HEK293 (cell line): ENCODE data around the gene CHMP5.

Experiments used
- CTCF ChIA-PET: fragments of 350-600 bp; formaldehyde crosslinking; extraction: SDS; loops from one replicate; lab custom pipeline; 2021; ENCODE audit warnings: antibody characterized with exemption; lab: Yijun Ruan, JAX
- POLR2A ChIA-PET: fragments of 300-600 bp; formaldehyde crosslinking; extraction: SDS; loops from one replicate; lab custom pipeline; 2020; ENCODE audit warnings: antibody characterized with exemption, inconsistent platforms; lab: Yijun Ruan, JAX
- H3K27ac ChIP-seq: fragments of 200-500 bp; sonication (Bioruptor generic); 2 replicates; pipeline ENCODE4 v1.5.1; 2014; ENCODE audit warnings: low read depth, low read length, control low read depth, inconsistent platforms; ENCODE audit errors: extremely low read depth
- H3K36me3 ChIP-seq, 2 experiments: fragments of 200-500 bp in 1 of 2; sonication (Bioruptor generic) in 1 of 2; 1 replicate in 1 of 2; 2 replicates in 1 of 2; pipeline ENCODE4 v1.5.1; 2014 to 2017; ENCODE audit warnings: inconsistent platforms in 2 of 2, low read length in 2 of 2; ENCODE audit not compliant: control insufficient read depth in 2 of 2, insufficient read depth in 1 of 2
- H3K4me1 ChIP-seq: fragments of 200-500 bp; sonication (Bioruptor generic); 2 replicates; pipeline ENCODE4 v1.5.1; 2014; ENCODE audit warnings: mild to moderate bottlenecking, low read length, inconsistent platforms; ENCODE audit not compliant: control insufficient read depth, insufficient read depth
- H3K4me3 ChIP-seq: 2 replicates; pipeline ENCODE4 v1.5.1; 2011; ENCODE audit warnings: low read depth, mild to moderate bottlenecking, control low read depth, low read length, moderate library complexity
- H3K9me3 ChIP-seq: fragments of 200-500 bp; sonication (Bioruptor generic); 2 replicates; pipeline ENCODE4 v1.5.1; 2014; ENCODE audit warnings: low read depth, low read length, inconsistent platforms; ENCODE audit not compliant: control insufficient read depth, insufficient read depth
- EGR2 ChIP-seq: fragments of 450-650 bp; formaldehyde crosslinking; IDR thresholded peaks from 2 replicates; pipeline ENCODE4 v1.5.1; 2016; ENCODE audit warnings: low read depth, missing biosample characterization, missing genetic modification characterization
- GFI1B ChIP-seq: fragments of 450-650 bp; formaldehyde crosslinking; IDR thresholded peaks from 2 replicates; pipeline ENCODE4 v1.5.1; 2016; ENCODE audit warnings: missing biosample characterization, missing genetic modification characterization
- GLIS2 ChIP-seq: fragments of 450-650 bp; formaldehyde crosslinking; IDR thresholded peaks from 2 replicates; pipeline ENCODE4 v1.5.1; 2016; ENCODE audit warnings: missing biosample characterization, missing genetic modification characterization
- HOXC10 ChIP-seq: sonication (generic); formaldehyde crosslinking; IDR thresholded peaks from 2 replicates; pipeline ENCODE4 v1.8.1; 2023; ENCODE audit warnings: mild to moderate bottlenecking, missing genetic modification reagents
- KLF17 ChIP-seq: fragments of 450-650 bp; formaldehyde crosslinking; IDR thresholded peaks from 2 replicates; pipeline ENCODE4 v1.5.1; 2016; ENCODE audit warnings: missing biosample characterization, missing genetic modification characterization
- ZNF138 ChIP-seq: fragments of 450-650 bp; formaldehyde crosslinking; IDR thresholded peaks from 2 replicates; pipeline ENCODE4 v1.5.1; 2016; ENCODE audit warnings: missing biosample characterization, missing genetic modification characterization, borderline replicate concordance
- ZNF266 ChIP-seq: fragments of 450-650 bp; formaldehyde crosslinking; IDR thresholded peaks from 2 replicates; pipeline ENCODE4 v1.5.1; 2016; ENCODE audit warnings: missing biosample characterization, missing genetic modification characterization, low read depth
- ZNF280D ChIP-seq: fragments of 450-650 bp; formaldehyde crosslinking; IDR thresholded peaks from 2 replicates; pipeline ENCODE4 v1.5.1; 2016; ENCODE audit warnings: missing biosample characterization, missing genetic modification characterization
- ZNF350 ChIP-seq: fragments of 450-650 bp; formaldehyde crosslinking; IDR thresholded peaks from 2 replicates; pipeline ENCODE4 v1.5.0; 2017; ENCODE audit warnings: missing biosample characterization, mild to moderate bottlenecking, missing genetic modification characterization
- ZNF449 ChIP-seq: fragments of 450-650 bp; formaldehyde crosslinking; IDR thresholded peaks from 2 replicates; pipeline ENCODE4 v1.5.1; 2017; ENCODE audit warnings: missing biosample characterization, mild to moderate bottlenecking, missing genetic modification characterization, moderate library complexity
- ZNF621 ChIP-seq: fragments of 450-650 bp; formaldehyde crosslinking; IDR thresholded peaks from 2 replicates; pipeline ENCODE4 v1.5.1; 2017; ENCODE audit warnings: missing biosample characterization, missing genetic modification characterization
- ZNF664 ChIP-seq: fragments of 450-650 bp; formaldehyde crosslinking; IDR thresholded peaks from 2 replicates; pipeline ENCODE4 v1.5.1; 2016; ENCODE audit warnings: missing biosample characterization, missing genetic modification characterization
- ZNF670 ChIP-seq: fragments of 450-650 bp; formaldehyde crosslinking; IDR thresholded peaks from 2 replicates; pipeline ENCODE4 v1.5.1; 2016; ENCODE audit warnings: missing biosample characterization, missing genetic modification characterization, low read depth
- ZNF692 ChIP-seq: fragments of 450-650 bp; formaldehyde crosslinking; IDR thresholded peaks from 2 replicates; pipeline ENCODE4 v1.5.1; 2016; ENCODE audit warnings: missing biosample characterization, missing genetic modification characterization
- ZNF785 ChIP-seq: fragments of 450-650 bp; formaldehyde crosslinking; IDR thresholded peaks from 2 replicates; pipeline ENCODE4 v1.5.1; 2016; ENCODE audit warnings: missing biosample characterization, missing genetic modification characterization
- ZSCAN30 ChIP-seq: fragments of 450-650 bp; IDR thresholded peaks from 2 replicates; pipeline ENCODE4 v1.5.1; 2018; ENCODE audit warnings: missing biosample characterization, mild to moderate bottlenecking, missing genetic modification characterization, moderate library complexity

The CHMP5 gene

GRCh38 chr9:33242609-33243134 is 22.2 kb upstream of the CHMP5 start:
- ChIA-PET CTCF (interaction anchor here (0.6 kb wide), 1 partner anchor 768 kb away, joined by 3 read pairs; no protein-coding TSS in a partner anchor), POLR2A (interaction anchor here (0.6 kb wide), 1 partner anchor 206 kb away, joined by 3 read pairs; no protein-coding TSS in a partner anchor)
- TF ChIP-seq GLIS2 (tag by site-specific recombination), result no peak
- Histone ChIP-seq H3K36me3 (peaks cover 0 to 2% of the 10 kb centered on the region in 2 experiments; a peak in 1 of 3 replicates), H3K9me3 (no peaks in the 10 kb centered on the region), H3K27ac (no peak overlapping the region), H3K4me3 (no peak overlapping the region), H3K4me1 (peaks cover 5% of the 10 kb centered on the region)

- no peak for TF ChIP-seq KLF17 (tag by site-specific recombination)
- no peak for TF ChIP-seq ZNF670
- no peak for TF ChIP-seq ZNF266 (tag by site-specific recombination)
- TF ChIP-seq HOXC10 (CRISPR knock-in tag), result no peak
- TF ChIP-seq EGR2 (tag by site-specific recombination), result no peak
- no peak for TF ChIP-seq ZNF350 (tag by site-specific recombination)
- no peak for TF ChIP-seq ZNF664 (tag by site-specific recombination)
- TF ChIP-seq ZNF692 (tag by site-specific recombination), result no peak
- TF ChIP-seq ZNF785, result no peak
- TF ChIP-seq ZNF138 (tag by site-specific recombination), result no peak
- Histone ChIP-seq H3K27ac (no peak overlapping the region), H3K4me1 (peaks cover 5% of the 10 kb centered on the region), H3K9me3 (no peaks in the 10 kb centered on the region), H3K36me3 (peaks cover 0 to 12% of the 10 kb centered on the region in 2 experiments; a peak in 2 of 3 replicates), H3K4me3 (no peak overlapping the region)
- ChIA-PET POLR2A (no interaction called here), CTCF (interaction anchor here (1.1 to 1.2 kb wide), 2 partner anchors 18 to 164 kb away, joined by 3 to 5 read pairs; no protein-coding TSS in a partner anchor)
Observed at GRCh38 chr9:33244137-33244784, 20.6 kb upstream of the CHMP5 start.

- H3K36me3 ChIP-seq, result peaks cover 0 to 23% of the 10 kb centered on the region in 2 experiments; a peak in 2 of 3 replicates
- no peak overlapping the region for H3K4me3 ChIP-seq
- POLR2A ChIA-PET, result no interaction called here
- H3K9me3 ChIP-seq, result no peaks in the 10 kb centered on the region
- H3K27ac ChIP-seq, result no peak overlapping the region
- H3K4me1 ChIP-seq, result no peaks in the 10 kb centered on the region
- CTCF ChIA-PET, result no interaction called here
- TF ChIP-seq ZSCAN30 (no peak), KLF17 (tag by site-specific recombination) (no peak), ZNF449 (tag by site-specific recombination) (no peak), ZNF621 (tag by site-specific recombination) (no peak), ZNF280D (no peak), GFI1B (tag by site-specific recombination) (no peak)
Observed at GRCh38 chr9:33245341-33245740, 19.5 kb upstream of the CHMP5 start.
